ENCODE results near the gene NFATC1.
"Not testable (repeated sequence)": the region's sequence is repeated elsewhere in the genome, so short reads cannot be mapped to it uniquely, and the experiment has no call there.

NFATC1 gene

DNA sequence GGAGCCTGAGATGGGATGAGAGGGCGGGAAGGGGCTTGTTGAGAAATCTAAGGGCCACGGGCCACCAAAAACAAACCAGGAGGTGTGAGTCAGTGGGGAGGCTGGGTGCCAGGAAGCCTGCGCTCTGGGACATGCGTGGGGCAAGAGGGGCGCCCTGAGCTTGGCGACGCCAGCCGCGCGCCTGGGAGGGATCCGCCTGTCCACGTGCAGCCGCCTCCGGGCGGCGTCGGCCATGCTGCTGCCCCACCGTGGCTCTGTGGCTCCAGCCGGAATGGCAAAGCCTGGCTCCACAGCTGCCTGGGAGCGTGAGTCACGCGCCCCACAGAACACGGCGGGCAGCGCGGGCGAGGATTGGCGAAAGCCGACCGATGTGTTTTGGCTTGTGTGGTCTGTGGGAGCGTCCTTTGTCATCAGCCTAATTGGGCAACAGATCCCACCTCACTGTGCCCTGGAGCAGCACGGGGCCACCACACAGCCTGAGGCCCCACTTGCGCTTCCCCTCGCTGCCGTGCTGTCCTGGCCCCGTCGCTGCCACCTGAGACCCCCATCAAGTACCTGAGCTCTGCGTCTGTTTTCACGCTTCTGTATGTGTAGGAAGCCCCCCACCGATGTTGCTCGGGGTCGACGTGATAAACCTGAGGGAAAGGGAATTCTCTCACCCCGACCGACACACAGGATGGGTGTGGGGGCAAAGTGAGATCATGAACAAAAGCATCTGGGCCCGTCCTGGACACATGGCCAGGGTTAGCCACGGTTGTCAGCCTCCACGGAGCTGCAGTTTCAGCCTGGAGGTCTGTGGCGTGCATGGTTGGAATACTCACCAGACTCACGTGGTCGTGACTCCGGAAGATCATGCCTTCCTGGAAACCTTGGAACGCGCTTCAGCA is 80.5 kb downstream of the NFATC1 start:
- no peak for DNase-seq (ENCODE audit: low read depth in 2 of 2)

DNA sequence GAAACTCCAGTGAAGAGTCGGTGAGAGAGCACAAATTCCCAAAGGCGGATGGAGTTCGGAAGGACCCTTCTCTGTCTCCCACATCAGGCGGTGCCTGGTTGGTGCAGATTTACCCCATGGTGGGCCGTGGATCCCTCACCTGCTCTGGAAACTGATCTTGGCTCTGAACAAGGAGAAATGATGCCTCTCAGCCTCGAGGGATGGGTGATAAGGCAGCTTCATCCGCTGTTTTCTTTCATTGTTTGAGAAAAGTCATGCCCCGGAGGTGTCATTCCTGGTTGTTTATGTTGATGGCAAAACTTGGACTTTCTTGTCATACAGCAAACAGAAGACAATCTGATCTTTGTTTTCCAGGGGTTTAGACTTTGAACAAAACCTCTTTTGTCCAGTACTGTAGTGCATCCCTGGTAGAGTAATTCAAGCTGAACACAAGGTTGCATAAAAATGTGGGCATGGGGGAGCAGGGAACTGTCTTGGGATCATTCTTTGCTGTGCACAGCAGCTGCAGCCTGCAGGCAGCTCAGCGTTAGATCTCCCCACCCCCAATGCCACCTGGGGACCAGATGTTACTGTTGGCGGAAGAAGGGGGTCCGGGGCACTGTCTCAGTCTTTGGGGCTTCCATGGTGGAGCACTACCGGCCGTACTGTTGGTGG is 81.3 kb downstream of the NFATC1 start:
- no peak for DNase-seq (ENCODE audit: low read depth in 2 of 2)

DNA sequence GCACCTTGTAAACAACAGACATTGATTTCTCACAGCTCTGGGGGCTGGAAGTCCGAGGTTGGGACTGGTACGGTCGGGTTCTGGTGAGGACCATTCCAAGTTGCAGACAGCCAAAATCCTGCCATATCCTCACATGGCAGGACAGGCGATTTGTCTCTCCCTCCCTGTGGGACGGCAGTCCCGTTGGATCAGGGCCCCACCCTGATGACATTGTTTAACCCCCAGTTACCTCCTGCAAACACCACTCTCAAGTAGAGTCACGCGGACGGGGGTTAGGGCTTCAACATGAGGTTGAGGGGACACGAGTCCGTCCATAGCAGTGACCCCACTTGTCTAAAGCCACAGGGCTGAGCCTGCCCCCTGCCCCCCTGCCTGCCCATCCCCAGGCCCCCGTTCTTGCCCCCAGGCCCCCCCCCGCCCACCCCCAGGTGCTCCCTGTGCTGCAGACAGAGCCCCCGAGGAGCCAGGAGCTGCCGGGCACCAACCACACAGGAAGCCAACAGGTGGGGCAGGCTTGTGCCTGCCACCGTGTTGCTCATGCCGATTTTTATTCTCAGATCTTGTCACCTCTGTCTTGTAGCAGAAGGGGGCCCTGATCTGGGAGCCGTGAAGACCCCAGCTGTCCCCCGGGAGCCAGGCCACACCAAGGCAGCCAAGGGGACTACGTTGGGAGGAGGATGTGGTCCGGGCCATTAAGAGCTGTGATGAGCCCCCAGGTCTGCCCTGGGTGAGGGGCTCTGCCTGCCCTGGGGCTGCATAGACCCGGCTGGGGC is 82.2 kb downstream of the NFATC1 start:
- DNase-seq (ENCODE audit: low read depth in 2 of 2), result no peak

DNA sequence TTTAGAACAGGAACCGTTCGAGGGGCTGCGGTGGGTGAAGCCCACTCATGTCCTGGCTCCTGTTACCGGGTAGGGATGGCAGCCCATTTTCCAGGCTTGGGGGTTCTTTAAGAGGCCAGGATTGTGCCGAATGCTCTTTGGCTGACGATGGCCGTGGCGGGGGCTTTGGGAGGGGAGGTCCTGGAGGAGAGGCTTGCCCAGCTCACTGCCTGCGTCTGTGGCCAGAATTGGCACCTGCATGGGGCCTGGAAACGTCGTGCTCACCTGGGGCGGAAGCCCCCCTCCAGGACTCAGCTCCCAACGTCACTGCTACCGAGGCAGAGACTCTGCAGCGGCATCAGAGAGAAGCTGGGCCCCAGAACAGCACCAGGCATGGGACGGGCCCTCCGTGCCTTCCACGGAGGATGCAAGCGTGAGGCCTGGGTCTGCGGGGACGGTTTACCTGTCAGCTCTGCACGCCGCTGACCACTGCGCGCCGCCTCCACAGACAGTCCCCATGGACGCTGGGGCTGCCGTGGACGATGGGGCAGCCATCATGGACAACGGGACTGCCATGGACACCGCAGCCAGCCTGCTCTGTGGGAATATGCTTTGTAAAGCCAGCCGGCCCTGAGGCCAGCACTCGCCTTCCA is 82.9 kb downstream of the NFATC1 start:
- DNase-seq (ENCODE audit: low read depth in 2 of 2), result no peak

DNA sequence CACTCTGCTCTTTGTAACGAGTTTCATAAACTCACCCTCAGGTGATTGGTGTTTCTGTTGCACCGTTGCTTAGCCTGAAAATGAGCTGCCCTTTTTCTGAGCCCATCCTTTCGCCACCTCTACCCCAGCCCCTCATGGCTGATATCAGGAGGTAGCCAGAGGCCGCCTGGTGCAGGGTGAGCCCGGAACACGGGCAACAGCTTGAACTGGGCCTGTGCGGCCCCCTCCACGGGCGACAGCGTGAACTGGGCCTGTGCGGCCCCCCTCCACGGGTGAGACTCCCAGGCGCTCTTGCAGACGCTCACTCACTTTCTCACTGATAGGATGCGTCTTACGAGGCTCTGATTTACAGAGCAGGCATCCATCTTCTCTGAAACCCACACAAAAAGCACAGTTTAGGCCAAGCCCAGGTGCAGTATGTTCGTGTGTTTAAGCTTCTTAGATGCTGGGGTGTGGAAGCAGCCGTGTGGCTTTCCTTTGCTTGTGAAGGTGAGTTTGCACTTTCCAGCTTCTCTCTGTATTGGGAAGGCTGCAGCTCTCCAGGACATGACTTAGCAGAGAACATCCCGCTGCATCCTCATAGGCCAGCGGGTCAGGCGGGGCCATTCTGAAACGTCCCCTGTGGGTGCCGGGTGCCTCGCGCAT is 83.5 kb downstream of the NFATC1 start:
- no peak for DNase-seq (ENCODE audit: low read depth in 2 of 2)

DNA sequence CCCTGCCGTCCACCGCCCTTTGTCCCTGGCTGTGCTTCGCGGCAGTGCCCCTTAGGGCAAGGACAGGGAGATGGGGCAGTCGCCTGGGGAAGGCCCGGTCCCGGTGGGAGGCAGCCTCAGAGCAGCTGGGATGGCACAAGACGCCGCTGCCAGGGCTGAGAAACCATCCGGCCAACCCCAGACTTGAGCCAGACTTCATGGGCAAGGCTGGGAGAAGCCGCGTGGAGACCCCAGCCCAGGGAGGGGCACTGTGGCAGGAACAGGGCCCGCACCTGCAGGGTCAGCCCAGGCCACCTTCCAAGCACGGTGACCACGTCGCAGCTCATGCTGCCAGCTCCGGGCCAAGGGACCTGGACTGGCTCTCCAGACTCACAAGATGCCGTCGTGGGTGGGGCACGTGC is 84.0 kb downstream of the NFATC1 start:
- DNase-seq (ENCODE audit: low read depth in 2 of 2), result no peak

DNA sequence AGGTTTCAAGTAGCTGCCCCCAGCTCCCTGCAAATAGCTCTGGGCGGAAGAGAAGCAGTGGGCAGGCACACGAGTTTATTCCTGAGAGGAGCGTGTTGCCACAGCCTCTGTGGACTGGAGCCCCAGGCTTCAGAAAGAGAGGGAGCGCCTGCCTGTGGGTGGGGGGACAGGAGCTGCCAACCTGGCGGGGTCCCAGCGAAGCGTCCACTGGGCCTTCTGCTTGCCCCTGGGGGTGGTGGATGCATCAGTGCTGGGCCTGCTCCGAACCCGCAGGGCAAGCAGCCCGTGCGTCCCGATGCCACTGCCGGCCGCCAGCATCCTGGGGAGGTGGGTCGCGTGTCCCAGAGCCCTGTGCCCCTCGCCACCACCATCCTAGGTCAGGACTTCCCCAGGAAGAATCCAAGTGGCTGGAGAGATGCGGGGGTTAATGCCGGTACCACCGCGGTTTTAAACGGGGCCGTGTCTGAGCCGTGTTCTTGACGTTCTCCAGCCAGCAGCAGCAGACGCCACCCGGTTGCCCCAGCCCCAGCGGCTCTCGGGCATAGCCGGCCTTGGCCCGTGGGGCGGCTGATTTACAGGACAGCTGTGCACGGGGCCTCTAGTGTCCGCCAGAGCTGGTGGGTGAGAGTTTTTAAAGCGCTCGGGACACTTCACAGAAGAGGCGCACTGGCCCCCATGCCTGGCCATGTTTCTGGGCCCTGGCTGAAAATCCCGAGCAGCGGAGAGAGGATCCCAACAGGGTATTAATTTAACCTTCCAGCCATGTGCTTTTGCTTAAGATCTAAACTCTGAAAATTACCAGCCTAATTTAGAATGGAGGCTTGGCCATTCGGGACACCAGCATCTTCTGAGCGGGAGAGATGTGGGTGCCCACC is 84.7 kb downstream of the NFATC1 start:
- no peak for DNase-seq (ENCODE audit: low read depth in 2 of 2)

DNA sequence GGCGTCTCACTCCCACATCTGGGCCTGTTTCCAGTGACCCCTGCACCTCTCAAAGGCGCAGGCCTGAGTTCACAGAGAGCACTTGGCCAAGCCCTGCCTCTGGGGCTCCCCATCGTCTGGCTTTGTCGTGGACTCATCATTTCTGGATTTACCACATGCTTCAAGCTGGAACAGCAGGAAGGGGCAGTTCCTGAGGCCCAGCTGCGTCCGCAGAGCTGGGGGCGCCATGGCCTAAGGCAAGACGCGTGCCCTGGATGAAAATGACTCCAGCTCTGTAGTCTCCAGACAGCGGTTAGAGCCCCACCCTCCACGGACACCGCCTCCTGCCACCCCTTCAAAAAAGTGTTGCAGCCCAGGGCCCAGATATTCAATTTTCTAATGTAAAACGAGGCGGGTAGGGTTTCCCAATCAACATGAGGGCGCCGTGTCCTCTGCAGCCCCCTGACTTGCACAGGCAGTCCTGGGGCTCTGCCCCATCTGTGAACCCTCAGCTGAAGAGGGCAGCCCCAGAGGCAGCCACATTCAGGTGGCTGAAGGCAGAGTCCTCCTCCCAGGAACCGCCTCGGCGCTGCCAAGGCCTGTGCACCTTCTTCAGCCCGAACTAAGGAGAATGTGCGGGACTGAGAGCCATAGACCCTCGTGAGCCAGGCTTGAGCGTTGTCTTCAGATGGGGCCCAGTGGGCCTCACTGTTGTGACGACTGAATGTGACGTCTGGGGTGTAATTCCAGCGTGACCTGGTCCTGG is 85.5 kb downstream of the NFATC1 start:
- DNase-seq (ENCODE audit: low read depth in 2 of 2), result no peak

DNA sequence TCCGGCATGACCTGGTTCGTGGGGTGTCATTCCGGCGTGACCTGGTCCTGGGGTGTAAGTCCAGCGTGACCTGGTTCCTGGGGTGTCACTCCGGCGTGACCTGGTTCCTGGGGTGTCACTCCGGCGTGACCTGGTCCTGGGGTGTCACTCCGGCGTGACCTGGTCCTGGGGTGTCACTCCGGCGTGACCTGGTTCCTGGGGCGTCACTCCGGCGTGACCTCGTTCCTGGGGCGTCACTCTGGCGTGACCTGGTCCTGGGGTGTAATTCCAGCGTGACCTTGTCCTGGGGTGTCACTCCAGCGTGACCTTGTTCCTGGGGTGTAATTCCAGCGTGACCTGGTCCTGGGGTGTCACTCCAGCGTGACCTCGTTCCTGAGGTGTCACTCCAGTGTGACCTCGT is 87.7 kb downstream of the NFATC1 start:
- not testable (repeated sequence) for DNase-seq (ENCODE audit: low read depth in 2 of 2)

DNA sequence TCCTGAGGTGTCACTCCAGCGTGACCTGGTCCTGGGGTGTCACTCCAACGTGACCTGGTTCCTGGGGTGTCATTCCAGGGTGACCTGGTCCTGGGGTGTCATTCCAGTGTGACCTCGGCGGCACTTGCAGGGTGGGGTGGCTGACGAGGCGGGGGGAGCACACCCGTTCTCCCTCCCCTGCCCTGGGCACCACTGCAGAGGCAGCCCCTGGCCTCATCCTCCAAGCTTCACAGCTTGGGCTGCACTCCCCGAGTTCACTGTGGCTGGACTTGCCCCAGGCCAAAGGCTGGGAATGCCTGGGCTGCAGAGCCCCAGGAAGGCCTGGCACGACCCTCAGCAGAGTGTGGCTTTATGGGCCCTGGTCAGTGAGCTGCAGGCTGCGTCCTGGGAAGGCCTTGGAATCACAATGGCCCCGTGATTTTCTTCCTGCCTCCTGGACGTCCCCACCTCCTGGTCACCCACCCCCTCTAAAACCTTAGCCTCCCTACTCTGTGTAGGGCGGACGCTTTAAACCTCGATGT is 88.3 kb downstream of the NFATC1 start:
- DNase-seq (ENCODE audit: low read depth in 2 of 2), result no peak

DNA sequence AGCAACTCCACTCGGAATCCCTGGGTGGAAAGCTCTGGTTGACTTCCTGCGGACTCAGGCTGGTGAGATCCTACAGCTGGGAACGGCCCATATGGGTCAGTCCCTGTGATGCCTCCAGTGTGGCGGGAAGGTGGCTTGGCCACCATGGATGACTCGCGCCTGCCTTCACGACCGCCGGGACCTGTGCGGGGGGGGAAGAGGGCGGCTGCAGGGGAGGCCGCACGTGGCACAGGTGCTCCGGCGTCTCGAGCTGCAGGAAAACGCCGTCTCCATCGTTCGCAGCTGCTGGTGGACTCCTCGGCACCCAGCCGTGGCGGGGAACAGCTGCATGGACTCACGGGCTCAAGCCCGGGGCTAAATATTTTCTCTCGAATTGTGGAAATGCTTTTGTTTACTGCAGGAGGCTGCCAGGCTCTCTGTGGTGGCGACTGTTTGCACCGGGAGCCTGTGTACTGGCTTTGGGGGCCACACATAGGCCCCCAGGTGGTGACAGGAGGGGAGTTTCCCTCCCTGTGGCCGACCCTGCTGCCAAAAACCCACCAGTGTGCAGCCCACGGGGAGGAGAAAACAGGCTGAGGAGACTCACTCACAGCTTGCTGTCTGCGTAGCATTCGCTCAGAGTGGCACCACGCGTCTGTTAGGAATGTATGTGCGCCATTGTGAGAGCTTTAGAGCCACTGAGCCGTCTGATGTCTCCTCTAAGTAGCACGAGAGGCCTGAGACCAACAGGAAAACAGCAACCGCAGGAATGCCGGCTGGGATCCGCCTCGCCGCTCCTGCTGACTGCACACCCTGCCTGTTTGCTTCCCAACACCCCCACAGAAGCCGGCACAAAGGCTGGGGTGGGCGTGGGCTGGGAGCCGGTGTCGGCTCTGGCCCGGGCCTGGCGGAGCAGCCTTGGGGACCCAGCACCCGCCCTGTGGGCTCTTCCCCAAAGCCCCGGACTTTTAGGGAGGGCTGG is 89.2 kb downstream of the NFATC1 start:
- DNase-seq (ENCODE audit: low read depth in 2 of 2), result peak; percentile 94

DNA sequence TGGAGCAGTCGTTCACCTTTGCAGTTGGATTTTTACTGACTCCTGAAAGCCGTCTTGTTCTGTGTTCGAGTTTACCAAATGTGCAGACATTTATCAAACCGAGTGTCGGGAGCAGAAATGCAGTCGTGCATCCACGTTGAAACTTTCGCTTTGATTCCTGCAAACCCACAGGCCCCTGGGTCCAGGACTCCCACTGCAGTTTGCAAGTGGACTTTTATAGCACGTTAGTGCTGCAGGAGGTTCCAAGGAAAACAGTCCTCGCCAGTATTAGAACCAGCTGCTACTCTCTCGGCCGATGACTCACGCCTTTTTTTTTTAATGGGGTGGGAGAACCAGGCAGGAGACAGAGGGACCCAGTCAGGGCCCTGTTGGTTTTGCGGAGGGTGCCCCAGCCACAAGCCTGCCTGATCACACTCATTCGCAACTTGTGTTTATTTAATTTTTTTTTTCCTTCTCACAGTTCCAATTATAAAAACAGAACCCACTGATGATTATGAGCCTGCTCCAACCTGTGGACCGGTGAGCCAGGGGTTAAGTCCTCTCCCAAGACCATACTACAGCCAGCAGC is 90.1 kb downstream of the NFATC1 start:
- DNase-seq (ENCODE audit: low read depth in 2 of 2), result peak; percentile 90 to 91

DNA sequence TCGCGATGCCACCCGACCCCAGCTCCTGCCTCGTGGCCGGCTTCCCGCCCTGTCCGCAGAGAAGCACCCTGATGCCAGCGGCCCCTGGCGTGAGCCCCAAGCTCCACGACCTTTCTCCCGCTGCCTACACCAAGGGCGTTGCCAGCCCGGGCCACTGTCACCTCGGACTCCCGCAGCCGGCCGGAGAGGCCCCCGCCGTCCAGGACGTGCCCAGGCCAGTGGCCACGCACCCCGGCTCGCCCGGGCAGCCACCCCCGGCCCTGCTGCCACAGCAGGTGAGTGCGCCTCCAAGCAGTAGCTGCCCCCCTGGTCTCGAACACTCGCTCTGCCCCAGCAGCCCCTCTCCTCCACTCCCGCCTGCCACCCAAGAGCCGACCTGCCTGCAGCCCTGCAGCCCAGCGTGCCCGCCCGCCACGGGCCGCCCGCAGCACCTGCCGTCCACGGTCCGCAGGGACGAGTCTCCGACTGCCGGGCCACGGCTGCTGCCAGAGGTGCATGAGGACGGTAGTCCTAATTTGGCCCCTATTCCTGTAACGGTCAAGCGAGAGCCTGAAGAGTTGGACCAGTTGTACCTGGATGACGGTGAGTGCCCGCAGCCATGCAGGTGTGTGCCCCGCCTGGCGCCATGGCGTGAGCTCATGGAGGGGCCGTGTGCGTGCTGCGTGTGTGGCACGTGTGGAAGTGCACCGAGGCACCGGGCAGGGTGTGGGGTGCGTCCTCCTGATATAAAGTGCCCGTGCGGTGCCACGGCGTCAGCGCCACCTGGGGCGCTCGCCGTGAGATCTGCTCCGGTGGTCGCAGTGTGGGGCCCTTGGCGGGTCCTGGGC is 90.8 kb downstream of the NFATC1 start:
- DNase-seq (ENCODE audit: low read depth in 2 of 2), result no peak

DNA sequence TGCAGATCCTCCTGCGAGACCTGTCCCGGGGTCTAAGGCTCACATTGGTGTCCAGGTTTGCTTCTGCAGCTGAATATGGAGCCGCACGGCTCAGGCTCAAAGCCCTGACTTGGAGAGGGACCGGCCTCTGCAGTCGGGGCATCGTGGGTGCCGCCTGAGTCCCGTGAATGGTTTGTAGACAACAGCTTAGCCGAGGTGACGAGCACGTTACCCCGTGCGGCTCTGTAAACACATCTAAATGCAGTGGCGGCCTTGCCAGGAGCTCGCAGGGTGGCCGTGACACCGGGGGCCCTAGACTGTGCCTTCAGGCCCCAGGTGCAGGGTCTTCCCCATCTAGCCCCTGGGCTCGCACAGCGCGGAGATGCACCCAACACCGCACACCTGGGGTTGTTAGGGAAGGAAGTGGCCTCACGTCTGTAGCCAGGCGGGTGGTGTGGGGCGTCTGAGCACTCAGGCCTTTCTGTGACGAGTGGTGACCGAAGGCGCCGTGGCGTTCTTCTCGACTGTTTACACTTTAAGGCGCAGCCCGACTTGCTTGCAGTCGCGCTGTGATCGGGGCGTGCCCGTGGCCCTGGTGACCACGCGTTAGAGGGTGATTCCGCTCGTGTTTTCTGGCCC is 91.6 kb downstream of the NFATC1 start:
- DNase-seq (ENCODE audit: low read depth in 2 of 2), result no peak

DNA sequence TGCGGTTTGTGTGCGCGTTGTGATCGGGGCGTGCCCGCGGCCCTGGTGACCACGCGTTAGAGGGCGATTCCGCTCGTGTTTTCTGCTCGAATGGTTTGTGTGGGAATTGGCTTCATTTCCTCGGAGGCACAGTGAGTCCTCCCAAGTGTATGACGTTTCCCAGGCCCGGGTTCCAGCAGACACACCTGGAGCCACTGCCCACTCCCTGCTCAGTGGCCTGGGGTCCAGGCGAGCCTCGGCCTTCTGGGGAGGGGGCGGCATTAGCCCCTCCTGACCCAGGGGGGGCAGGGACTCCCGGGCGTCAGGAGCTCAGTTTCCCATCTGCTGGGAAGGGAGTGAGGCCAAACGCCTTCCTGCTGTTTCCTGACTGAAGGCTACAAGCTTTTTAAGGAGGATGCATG is 92.1 kb downstream of the NFATC1 start:
- DNase-seq (ENCODE audit: low read depth in 2 of 2), result no peak

DNA sequence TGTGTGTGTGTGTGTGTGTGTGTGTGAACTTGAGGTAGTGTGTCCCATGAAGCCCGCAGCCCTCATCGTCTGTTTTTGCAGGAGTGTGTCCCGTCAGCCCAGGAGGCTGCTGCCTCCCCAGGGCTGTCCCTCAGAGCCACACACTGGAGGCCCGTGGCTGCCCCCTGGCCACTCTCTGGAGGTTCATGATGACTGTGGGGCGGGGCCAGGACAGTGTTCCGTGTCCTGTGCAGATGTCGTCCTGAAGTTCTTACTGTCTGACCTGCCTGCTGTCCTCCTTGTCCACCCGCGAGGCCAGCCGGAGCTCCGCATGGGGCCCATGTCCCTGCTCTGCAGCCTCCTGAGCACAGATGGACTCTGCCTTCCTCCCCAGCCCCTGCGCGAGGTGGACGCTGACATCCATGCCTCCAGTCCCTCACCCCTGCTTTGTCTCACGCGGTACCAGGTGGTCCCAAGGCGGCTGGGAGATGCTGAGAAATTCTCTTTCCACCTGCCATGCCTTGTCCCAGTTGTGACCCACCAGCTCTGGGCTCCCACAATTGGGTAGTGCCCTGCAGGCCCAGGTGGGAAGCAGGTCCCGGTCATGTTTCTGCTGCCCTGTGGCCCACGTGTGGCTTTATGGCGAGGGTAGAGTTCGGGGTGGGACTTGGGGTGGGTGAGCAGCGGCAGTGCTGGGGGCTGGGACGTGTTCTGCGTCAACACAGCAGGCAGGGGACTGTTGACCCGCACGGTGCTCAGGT is 92.8 kb downstream of the NFATC1 start:
- DNase-seq (ENCODE audit: low read depth in 2 of 2), result no peak

Measured in fibroblast of skin of left quadriceps (primary cell).